ENCODE results near the gene CAB39L.
A peak's percentile ranks its signal among the peaks of the same experiment; 100 is the strongest.

Gene CAB39L

DNA sequence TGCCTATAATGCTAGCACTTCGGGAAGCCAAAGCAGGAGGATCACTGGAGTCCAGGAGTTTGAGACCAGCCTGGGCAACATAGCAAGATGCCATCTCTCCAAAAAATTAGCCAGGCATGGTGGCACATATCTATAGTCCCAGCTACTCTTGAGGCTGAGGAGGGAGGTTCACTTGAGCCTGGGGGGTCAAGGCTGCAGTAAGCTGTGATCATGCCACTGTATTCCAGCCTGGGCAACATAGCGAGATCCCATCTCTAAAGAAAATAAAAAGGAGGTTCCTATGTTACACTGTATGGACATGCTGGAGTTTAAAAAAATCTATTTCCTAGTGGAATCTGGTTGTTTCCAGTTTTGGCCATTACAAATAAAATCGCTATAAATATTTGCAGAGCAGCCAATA is 2.6 kb downstream of the CAB39L start:
- DNase-seq: no peak

DNA sequence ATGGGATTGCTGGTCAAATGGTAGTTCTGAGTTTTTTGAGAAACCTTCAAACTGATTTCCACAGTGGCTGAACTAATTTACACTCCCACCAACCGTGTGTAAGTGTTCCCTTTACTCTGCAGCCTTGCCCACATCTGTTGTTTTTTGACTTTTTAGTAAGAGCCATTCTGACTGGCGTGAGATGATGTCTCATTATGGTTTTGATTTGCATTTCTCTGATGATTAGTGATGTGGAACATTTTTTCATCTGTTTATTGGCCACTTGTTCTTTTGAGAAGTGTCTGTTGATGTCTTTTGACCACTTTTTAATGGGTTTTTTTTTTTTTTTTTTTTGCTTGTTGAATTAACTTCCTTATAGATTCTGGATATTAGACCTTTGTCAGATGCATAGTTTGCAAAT is 4.3 kb downstream of the CAB39L start:
- DNase-seq: no peak

- DNase-seq: no peak
These were observed 6.2 kb downstream of the CAB39L start for GRCh38 chr13:49437705-49438104.

GRCh38 chr13:49436890-49437289 is 7.0 kb downstream of the CAB39L start:
- DNase-seq: peak; percentile 47 to 65

GRCh38 chr13:49435992-49436391 is 7.9 kb downstream of the CAB39L start:
- no peak for DNase-seq

GRCh38 chr13:49429121-49429520 is 14.7 kb downstream of the CAB39L start:
- no peak for DNase-seq

DNA sequence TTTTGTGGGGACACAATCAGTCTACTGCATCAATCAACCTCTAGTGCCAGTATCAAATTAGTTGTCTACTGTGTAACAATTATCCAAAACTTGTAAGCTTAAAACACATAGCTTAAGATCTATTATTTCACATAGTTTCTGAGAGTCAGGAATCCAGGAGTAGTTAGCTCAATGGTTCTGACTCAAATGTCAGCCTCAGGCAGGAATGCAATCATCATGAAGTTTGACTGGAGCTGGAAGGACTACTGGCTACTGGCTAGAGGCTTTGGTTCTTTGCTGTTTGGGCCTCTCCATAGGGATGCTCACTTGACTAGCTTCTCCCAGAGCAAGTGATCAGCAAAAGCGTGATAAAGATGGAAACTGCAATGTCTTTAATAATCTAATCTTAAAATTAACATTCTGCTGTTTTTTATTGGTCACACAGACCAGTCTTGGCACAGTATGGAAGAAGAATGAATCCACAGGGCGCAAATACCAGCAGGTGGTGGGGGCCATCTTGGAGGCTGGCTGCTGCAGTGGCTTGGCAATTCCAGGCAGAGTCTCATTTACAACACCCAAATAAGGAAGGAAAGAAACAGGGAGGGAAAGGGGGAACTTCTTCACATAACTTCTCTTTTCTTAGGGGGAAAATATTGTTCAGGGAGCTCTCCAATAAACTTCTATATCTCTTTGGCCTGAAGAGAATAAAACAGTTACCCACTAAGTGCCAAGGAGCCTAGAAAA is 15.7 kb downstream of the CAB39L start:
- DNase-seq: peak; percentile 49 to 58

DNA sequence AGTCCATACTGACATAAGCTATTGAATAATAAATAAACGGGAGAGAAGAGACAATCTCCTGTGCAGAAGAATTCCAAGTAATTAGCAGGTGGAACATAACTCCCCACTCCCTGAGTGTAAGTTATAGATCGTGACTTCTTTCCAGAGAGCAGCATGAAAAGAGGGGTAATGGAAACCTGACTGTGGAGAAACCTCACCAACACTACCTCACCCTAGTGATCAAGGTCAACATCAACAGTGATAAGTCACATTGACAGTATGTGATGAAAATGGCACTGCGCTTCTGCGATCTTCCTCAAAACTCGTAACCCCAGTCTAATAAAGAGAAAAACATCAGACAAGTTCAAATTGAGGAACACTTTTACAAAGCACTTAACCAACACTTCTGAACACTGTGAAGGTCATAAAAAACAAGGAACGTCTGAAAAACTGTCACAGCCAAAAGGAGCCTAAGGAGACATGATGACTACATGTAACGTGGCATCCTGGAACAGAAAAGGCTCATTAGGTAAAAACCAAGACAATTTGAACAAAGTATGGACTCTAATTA is 19.8 kb downstream of the CAB39L start:
- DNase-seq: peak; percentile 74 to 79

- peak; percentile 74 to 76 for DNase-seq
These were observed 22.5 kb downstream of the CAB39L start for GRCh38 chr13:49421391-49421790.

DNA sequence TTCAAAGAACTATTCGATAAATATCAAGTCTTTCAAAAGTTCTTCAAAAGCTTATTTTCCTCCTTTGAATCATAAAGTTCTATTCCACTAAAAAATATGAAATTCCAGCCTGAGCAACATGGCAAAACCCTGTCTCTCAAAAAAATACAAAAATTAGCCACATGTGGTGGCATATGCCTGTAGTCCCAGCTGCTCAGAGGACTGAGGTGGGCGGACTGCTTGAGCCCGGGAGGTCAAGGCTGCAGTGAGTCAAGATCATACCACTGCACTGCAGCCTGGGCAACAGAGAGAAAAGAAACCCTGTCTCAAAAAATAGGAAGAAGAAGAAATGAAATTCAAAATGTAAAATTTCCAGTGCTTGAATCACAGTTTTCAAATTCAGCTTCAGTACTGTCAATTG is 24.6 kb downstream of the CAB39L start:
- peak; percentile 79 to 94 for DNase-seq

- peak; percentile 40 to 64 for DNase-seq
These were observed 25.7 kb downstream of the CAB39L start for GRCh38 chr13:49418206-49418605.

DNA sequence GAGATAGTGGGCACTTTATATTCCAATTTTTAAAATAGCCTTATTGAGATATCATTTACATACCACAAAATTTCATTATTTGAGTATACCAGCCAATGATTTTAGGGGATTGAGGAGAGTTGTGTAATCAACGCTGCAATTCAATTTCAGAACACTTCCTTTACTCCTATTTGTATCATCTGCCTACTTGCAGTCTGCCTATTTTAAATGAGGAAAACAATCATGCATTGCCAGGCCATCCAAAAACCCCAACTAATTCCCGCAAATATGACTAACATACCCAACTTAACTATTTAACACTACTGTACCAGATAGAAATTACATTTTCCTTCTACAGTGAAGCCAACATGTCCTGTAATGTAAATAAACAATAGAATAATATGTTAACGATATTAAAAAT is 26.7 kb downstream of the CAB39L start:
- peak; percentile 12 to 19 for DNase-seq

GRCh38 chr13:49412749-49413148 is 31.1 kb downstream of the CAB39L start:
- no peak for DNase-seq

DNA sequence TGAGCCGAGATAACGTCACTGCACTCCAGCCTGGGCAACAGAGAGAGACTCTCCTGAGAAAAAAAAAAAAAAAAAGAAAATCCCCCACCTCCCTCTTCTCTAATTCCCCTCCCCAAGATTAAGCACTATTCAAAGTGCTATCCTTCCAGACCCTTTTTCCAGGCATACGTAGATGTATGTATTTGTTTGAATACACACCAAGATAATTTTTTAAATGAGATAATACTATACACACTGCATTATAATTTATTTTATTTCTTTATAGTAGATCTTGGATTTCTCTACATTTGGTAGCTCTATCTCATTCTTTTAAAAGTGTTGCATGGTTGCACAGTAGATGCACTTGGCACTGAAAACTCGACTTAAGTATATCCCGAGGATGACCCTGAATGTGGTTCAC is 32.5 kb downstream of the CAB39L start:
- DNase-seq: no peak

DNA sequence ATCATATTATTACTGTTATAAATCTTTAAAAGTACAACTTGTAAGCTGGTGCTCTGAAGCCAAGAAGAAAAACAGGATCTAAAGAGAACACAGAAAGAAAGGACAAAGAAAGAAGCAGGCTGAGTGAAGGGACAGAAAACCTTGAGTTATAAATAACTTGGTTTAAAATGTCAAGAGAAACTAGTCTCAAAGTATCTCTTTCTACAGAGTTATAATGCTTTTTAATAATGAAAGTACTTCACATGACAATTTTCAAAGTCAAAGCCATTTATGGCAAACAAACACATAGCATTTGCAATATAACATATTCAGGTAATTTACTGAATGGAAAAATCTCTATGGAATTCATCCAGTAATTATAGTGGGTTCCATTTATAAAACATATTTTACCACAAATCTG is 33.4 kb downstream of the CAB39L start:
- DNase-seq: no peak

GRCh38 chr13:49410006-49410405 is 33.9 kb downstream of the CAB39L start:
- DNase-seq: no peak

DNA sequence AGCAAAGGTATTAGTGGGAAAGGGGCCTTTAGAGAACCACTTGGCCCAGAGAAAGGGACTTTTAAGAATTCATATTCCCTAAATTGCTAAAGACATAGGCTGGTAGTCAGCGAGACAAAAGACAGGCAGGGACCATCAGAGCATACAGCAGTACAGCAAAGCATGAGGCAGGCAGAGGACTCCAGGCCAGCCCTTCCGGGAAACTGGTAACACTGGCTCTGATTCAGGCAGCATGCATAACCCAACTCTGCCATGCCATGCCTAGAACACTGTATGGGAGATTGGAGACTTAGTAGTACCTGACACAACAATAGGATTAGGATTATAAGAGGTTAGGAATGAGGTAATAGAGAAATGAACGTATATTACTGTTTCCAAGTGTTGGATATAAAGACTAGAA is 34.9 kb downstream of the CAB39L start:
- DNase-seq: no peak

- no peak for DNase-seq
These were observed 35.9 kb downstream of the CAB39L start for GRCh38 chr13:49407936-49408335.

DNA sequence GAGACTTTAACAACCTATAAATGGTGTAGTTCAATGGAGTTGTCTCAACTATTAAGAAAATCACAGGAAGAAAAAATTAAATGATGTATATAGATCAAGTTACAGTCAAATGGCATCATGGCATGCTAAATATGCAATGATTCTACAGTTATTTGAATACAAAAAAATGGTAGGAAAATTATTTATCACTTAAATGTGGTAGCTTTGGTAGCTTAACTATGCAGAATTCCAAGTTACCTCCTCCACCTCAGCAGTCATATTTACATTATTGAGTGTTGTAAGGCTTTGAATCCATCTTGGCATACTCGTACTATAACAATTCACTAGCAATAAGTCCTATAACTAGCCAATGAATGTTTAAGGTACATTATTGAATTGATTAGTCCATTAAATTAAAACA is 36.8 kb downstream of the CAB39L start:
- DNase-seq: no peak

DNA sequence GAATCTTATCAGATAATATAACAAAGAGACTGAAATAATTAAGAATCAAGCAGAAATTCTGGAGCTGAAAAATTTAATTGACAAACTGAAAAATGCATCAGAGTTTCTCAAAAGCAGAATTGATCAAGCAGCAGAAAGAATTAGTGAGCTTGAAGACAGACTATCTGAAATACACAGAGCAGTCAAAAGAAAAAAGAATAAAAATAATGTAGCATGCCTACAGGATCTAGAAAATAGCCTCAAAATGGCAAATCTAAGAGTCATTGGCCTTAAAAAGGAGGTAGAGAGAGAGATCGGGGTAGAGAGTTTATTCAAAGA is 39.2 kb downstream of the CAB39L start:
- DNase-seq: no peak

DNA sequence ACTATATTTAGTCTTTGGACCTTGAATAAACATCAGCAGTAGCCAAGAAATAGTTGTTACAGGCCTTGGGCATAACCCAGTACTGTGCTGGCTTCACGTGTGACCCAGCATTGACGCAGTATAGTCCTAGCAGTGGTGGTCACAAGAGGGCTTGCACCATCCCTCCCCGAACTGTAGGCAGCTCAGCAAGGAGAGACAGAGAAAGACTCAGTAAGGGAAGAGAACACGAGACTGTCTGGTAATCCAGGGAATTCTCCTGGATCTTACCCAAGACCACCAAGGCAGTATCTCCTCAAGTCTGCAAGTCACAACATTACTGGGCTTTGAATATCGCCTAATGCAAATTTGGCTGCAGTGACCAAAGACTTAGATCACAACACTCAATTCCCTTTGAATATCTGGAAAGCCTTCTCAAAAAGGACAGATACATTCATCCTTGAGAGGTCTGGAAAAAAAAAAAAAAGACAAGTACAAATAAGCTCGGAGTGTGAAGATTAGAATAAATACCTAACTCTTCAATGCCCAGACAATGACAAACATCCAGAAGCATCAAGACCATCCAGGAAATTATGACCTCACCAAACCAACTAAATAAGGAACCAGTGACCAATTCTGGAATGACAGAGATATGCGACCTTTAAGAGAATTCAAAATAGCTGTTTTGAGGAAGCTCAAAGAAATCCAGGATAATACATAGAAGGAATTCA is 39.7 kb downstream of the CAB39L start:
- peak; percentile 52 to 55 for DNase-seq

DNA sequence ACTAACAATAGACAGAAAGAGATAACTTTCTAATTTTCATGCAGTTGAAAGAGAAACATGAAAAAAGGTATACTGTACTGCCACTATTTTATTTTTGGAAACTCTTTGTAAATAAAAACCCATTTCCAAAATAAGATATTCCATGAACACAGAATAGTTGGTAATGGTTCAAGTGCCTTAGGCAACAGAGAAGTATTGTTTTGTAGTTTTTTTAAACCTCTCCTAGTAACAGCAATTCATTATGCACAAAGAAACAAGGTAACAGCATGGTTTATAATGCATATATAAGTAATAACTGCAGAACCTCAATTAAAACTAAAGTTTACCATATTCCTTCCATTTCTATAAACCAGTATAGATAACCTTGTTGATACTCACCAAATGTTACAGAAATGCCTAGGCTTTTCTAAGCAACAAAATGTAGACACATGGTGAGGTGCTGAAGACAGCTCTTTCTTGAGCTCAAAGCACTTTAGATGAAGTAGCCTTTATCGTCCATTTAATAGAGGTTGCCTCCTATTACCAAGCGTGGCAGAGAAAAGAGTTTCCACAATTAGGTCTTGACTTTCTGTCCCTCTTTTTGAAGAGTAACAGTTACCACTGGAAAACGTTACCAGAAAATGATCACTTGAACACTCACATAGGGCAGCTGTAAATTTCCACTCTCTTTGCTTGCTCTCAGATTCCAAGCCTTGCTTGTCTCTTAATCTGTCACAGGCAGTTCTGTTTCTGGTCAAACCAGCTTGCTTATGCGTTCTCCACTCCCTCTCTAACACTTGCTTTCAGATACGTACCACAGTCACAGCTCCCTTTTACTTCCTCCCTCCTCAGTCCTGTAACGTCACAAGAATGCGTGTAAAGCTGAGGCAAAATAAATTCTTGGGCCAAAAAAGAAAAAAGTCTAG is 42.9 kb downstream of the CAB39L start:
- DNase-seq: peak; percentile 49 to 63

DNA sequence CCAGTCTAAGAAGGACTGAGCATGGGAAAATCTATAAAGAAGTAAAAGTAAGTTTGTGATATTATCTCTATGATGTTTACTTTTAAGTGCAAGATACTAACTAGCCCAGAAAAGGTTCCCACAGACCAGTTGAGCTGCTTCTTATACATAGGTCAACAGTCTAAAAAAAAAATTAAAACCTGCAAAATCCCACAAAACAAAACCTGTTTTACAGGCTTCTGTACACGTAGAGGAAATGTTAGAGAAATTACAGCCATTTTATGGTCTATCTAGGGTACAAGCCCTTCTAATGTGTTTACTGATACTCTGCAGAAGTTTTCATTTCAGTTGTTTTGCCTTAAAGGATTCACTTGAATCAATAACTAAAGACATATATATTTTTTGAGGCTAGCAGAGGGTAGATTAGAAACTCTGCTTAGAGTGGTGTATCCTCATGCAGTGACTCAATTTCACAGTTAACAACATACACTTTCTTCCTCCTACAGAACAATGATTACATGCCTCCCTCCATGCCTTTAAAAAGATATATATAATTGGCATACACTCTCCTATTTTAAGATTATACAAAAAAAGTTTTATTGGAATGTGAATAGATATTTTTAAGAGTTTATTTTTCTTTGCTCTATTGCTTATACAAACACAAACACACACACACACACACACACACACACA is 43.9 kb downstream of the CAB39L start:
- DNase-seq: no peak

Data from inflammatory macrophage (primary cell).